MM.1S (cell line): Measurements from ENCODE around the gene TNP2.

ENCODE experiments used
- EZH2 ChIP-seq: fragments of 300-600 bp; sonication (generic); optimal IDR thresholded peaks from 2 replicates; pipeline ENCODE3; 2017; ENCODE audit warnings: low read depth, mild to moderate bottlenecking, antibody characterized with exemption, low read length, mixed read lengths
- EZH2phosphoT487 ChIP-seq: fragments of 300-600 bp; sonication (generic); IDR thresholded peaks from 2 replicates; pipeline ENCODE4 v1.6.1; 2018; ENCODE audit warnings: antibody characterized with exemption, low read length
- TF ChIP-seq, protein P1 (sequence below): fragments of 300-600 bp; sonication (generic); IDR thresholded peaks from 2 replicates; pipeline ENCODE4 v1.5.1; 2016; ENCODE audit warnings: antibody characterized with exemption, low read length, mixed read lengths

DNA sequence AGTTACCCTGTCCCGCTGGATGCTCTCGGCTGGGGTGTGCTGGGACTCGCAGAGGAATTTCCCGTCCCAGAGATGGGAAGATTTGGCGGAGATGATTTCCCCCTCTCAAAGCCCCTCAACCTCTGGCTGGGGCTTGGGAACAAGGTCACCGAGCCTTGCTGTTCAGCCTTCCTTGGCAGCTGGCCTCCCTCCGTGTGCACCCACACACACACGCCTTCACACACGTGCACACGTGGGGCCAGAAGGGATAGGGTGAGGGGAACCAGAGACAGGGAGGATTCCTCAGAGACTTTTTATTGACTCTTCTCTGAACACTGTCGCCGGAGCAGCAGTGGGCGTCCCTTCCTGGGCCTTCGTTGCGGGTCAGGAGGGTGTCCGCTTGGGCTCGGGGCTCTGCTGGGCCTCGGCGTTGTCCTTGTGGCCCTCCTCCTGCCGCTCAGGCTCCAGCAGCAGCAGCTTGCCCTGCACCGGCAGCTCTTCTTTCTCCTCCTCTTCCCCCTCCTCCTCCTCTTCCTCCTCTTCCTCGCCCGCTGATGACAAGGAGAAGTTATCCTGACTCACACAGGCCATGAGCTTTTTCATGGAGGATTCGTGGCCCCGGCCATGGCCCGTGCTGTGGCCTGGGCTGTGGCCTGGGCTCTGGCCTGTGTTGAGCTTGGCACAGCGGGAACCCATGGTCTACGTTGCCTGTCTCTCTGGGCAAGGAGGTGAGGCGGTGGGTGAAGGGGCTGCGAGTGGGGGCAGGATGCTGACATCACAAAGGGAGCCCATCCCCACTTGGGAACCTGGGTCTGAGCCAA, 4.0 kb upstream of the TNP2 start, which contains the start of gene PRM3:
- TF ChIP-seq EZH2: no peak
- TF ChIP-seq, protein P1, sequence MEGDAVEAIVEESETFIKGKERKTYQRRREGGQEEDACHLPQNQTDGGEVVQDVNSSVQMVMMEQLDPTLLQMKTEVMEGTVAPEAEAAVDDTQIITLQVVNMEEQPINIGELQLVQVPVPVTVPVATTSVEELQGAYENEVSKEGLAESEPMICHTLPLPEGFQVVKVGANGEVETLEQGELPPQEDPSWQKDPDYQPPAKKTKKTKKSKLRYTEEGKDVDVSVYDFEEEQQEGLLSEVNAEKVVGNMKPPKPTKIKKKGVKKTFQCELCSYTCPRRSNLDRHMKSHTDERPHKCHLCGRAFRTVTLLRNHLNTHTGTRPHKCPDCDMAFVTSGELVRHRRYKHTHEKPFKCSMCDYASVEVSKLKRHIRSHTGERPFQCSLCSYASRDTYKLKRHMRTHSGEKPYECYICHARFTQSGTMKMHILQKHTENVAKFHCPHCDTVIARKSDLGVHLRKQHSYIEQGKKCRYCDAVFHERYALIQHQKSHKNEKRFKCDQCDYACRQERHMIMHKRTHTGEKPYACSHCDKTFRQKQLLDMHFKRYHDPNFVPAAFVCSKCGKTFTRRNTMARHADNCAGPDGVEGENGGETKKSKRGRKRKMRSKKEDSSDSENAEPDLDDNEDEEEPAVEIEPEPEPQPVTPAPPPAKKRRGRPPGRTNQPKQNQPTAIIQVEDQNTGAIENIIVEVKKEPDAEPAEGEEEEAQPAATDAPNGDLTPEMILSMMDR: no peak
- no peak for TF ChIP-seq EZH2phosphoT487
